GM20000 (cell line): ENCODE data around the gene APOL2.
"Not testable (repeated sequence)": the region's sequence is repeated elsewhere in the genome, so short reads cannot be mapped to it uniquely, and the experiment has no call there.

Experiments used
- DNase-seq: peaks from one replicate; pipeline ENCODE4 v3.0.0; 2012; ENCODE audit warnings: low spot score
- CTCF ChIP-seq: IDR thresholded peaks from 2 replicates; pipeline ENCODE4 v1.5.1; 2012; ENCODE audit warnings: mild to moderate bottlenecking, control low read depth; ENCODE audit errors: extremely low read depth, missing control alignments

APOL2 gene

DNA sequence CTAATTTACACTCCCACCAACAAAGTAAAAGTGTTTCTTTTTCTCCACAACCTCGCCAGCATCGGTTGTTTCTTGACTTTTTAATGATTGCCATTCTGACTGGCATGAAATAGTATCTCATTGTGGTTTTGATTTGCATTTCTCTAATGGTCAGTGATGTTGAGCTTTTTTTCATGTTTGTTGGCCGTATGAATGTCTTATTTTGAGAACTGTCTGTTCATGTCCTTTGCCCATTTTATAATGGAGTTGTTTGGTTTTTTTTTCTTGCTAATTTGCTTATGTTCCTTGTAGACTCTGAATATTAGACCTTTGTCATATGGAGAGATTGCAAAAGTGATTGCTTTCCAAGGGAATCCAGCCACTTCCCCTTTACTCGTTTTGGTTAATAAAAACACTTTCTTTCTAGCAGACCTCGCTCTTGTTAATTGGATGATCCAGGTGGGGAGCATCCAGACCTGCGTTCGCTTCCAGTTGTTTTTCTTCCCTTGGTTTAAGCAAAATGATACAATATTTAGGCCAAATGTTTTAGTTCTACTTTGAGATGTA is 20.6 kb downstream of the APOL2 start:
- TF ChIP-seq CTCF = no peak
- DNase-seq = no peak

GRCh38 chr22:36215981-36216380 is 23.3 kb downstream of the APOL2 start:
- DNase-seq = no peak
- TF ChIP-seq CTCF = no peak

DNA sequence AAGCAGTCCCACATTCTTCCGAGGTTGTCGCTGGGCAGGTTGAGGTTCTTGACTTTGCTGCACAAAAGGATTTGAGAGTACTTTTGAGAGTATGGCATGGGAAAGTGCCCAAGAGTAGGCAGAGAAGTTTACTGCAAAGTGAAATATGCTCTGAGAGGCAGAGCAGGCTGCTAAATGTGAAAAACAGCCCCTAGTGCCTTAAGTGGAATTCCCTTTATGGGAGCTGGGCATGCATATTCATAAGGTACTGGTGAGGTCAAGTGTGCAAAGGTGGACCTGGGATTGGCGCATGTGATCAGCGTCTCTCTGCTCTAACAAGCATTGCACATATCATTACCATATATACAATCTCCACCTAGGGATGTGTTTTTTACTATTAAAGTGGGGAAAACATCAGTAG is 25.7 kb downstream of the APOL2 start:
- no peak for TF ChIP-seq CTCF
- no peak for DNase-seq

GRCh38 chr22:36212901-36213300 is 26.4 kb downstream of the APOL2 start:
- DNase-seq = no peak
- TF ChIP-seq CTCF = no peak

DNA sequence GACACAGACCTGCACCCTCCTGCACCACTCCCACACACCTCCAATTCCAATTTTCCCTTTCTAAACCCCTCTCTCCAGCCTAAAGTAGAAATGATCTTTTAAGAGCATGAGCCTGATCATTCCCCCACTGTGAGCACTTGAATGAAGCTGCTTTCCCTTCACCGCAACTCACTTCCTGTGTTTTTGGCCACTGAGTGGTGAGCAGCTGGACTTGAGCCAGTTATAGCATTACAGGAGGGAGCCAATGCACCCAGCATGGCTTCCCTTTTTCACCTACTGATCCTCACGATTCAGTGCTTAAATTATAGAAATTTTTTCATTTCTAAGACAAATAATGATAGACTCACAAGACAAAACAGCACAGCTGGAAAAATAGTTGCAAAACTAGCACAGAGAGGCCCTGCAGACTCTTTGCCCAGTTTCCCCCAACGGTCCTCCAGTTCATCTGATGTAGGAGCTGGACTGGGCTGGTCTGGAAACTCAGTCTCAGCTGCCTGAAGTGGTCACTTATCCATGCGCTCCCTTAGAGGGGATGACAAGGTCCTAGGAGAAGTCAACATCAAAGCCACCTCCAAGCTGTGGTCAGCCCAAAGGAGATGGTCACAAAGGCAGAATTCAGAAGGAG is 28.0 kb downstream of the APOL2 start:
- DNase-seq = no peak
- TF ChIP-seq CTCF = no peak

DNA sequence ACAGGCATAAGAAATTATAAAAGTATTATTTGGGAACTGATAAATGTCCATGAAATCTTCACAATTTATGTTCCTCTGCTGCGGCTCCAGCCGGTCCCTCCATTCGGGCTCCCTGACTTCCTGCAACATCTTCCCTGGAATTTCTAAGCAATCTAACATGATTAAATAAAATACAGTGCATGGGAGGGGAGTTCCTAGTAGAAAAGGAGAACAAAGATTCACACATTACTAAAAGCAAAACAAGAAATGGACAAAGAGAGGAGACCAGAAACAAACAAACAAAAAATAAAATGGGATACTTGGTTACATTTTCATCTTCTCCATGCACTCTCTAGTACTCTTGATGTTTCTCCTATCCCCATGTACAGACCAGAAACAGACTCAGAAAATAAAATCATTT is 29.1 kb downstream of the APOL2 start:
- TF ChIP-seq CTCF = no peak

DNA sequence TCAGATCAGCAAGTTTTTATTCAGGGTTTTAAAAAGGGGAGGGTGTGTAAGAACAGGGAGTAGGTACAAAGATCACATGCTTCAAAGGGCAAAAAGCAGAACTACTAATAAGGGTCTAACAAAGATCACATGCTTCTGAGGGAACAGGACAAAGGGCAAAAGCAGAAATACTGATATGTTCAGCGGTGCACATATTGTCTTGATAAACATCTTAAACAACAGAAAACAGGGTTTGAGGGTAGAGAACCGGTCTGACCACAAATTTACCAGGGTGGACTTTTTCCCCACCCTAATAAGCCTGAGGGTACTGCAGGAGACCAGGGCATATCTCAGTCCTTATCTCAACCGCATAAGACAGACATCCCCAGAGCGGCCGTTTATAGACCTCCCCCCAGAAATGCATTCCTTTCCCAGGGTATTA is 29.8 kb downstream of the APOL2 start:
- DNase-seq = not testable (repeated sequence)

More for the DNA sequence above, 29.1 kb downstream of the APOL2 start:
- no peak for DNase-seq

GRCh38 chr22:36208914-36209313 is 30.4 kb downstream of the APOL2 start:
- no peak for TF ChIP-seq CTCF
- DNase-seq = no peak
